Urinary bladder (tissue), 4 donors: ENCODE measurements around the gene MEPCE. TPM values are rescaled to one million over a fixed set of nuclear protein-coding genes. Genes with fewer than 3 reads are reported as not detected.
A peak's percentile ranks its signal among the peaks of the same experiment; 100 is the strongest.

Experiments
- DNase-seq: peaks from one replicate; pipeline ENCODE4 v3.0.0-alpha.2; 2015; ENCODE audit errors: extremely low spot score
- H3K27ac ChIP-seq: one replicate; pipeline ENCODE4 v1.5.1; 2013; ENCODE audit warnings: low read depth, mild to moderate bottlenecking, moderate library complexity
- H3K36me3 ChIP-seq: one replicate; pipeline ENCODE4 v1.6.1; 2013; ENCODE audit warnings: mild to moderate bottlenecking, moderate library complexity; ENCODE audit not compliant: insufficient read depth
- H3K4me1 ChIP-seq: one replicate; pipeline ENCODE4 v1.6.1; 2013; ENCODE audit warnings: mild to moderate bottlenecking, moderate library complexity; ENCODE audit not compliant: insufficient read depth
- H3K4me3 ChIP-seq: one replicate; pipeline ENCODE4 v1.5.1; 2013; ENCODE audit warnings: low read depth, low read length
- WGBS: extraction: QIAGEN DNeasy Blood & Tissue Kit; methylation state at CpG from one replicate; pipeline ENCODE4 v1.1.7; 2013; 5-methylcytosine and 5-hydroxymethylcytosine counted together
- polyA plus RNA-seq: library from polyadenylated mRNA; stranded (reverse); fragments of 200-250 nt; gene quantifications from one replicate; pipeline ENCODE4 v1.2.3, GENCODE V29; 2013
- total RNA-seq: library from RNA; depleted of rRNA; stranded (reverse); fragments of >200 nt; gene quantifications from one replicate; pipeline ENCODE4 v1.2.3, GENCODE V29; 2014
- donor health status: healthy with polysubstance abuse.
- donor health status: healthy.

Gene MEPCE
- total and polyA plus RNA-seq, 2 donors = 22.6 to 40.4 TPM

DNA sequence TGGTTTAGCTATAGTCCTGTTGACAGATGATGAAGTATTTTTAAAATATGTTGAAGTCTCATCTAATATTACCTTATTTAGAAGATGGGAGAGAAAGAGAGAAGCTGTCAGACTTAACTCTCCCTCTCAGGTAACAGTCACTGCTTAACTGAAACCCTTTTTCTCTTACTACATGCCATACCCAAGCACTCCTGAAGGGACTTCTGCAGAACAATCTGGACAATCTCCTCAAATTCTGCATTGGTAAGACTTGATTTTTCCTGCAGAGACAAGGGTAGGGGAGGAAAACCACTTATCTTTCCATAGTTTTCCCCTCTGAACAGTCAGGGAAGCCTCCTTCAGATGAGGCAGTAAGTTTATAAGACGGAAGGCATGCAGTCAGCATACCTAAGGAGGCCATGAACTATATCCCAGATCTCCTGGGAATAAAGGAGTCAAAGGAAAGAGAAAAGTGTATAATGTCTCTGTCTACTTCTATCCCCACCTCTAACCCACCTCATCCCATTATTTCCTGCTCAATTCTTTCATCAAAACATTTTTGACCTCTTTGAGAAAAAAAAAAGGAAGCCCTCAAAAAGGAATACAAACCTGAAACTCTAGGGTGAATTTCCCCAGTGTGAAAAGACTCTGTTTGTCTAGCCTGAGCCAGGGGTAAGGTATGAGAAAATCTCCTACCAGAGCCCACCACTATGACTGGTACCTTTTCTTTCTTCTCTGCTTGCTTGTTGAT, 10.5 kb upstream of the MEPCE start:
- 73% methylated on average over 1 of the region's 1 CpG for WGBS
- Histone ChIP-seq H3K36me3 (no peaks in the 10 kb centered on the region), H3K4me1 (no peaks in the 10 kb centered on the region), H3K27ac (no peak overlapping the region), H3K4me3 (no peak overlapping the region)
- DNase-seq = no peak

GRCh38 chr7:100419660-100420226, 9.9 kb upstream of the MEPCE start:
- H3K4me1 ChIP-seq = no peaks in the 10 kb centered on the region
- no peak overlapping the region for H3K27ac ChIP-seq
- H3K36me3 ChIP-seq = no peaks in the 10 kb centered on the region
- no peak overlapping the region for H3K4me3 ChIP-seq
- 56% methylated on average over 1 of the region's 1 CpG for WGBS
- no peak for DNase-seq

- 78% methylated on average over 6 of the region's 6 CpGs for WGBS
- DNase-seq = no peak
- H3K4me1 ChIP-seq = no peaks in the 10 kb centered on the region
- H3K4me3 ChIP-seq = no peak overlapping the region
- no peaks in the 10 kb centered on the region for H3K36me3 ChIP-seq
- H3K27ac ChIP-seq = no peak overlapping the region
Measured at GRCh38 chr7:100423315-100423714, 6.3 kb upstream of the MEPCE start.

DNA sequence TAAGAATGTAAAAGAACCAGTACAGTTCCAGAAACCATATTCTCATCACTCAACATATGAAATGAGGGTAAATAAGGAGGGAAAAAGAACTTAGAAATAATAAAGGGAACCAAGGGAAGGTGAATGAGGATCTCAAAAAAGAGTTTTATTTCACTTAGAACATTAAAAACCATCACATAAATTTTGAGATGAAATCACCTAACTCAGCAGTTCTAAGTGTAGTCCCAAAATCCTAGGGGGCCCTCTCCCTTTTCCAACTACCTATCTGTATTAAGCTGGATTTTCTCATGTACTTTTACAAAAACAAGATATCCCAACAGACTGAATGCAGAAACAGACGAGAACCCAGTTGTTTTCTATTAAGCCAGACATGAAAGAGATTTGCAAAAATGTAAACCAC, 4.3 kb upstream of the MEPCE start:
- no peak overlapping the region for H3K4me3 ChIP-seq
- H3K4me1 ChIP-seq = no peaks in the 10 kb centered on the region
- WGBS = 19% methylated on average over 1 of the region's 1 CpG
- no peak for DNase-seq
- no peaks in the 10 kb centered on the region for H3K36me3 ChIP-seq
- H3K27ac ChIP-seq = no peak overlapping the region

DNA sequence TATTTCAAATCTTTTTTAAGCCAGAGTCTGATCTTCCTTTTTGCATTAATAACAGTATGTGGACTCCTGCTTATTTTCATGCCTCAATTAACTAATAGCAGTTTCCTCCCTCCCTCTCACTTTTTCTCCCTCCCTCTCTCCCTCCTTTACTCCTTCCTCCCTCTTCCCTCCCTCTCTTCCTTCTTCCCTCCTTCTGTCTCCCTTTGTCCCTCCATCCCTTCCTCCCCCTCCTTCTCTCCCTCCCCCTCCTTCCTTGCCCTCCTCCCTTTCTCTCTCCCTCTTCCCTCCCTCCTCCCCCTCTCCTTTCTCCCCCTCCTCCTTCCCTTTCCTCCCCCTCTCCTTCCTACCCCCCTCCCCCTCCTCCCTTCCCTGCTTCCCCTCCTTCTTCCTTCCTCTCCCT, 3.1 kb upstream of the MEPCE start:
- DNase-seq = no peak
- no peaks in the 10 kb centered on the region for H3K36me3 ChIP-seq
- no peaks in the 10 kb centered on the region for H3K4me1 ChIP-seq
- no peak overlapping the region for H3K4me3 ChIP-seq
- no peak overlapping the region for H3K27ac ChIP-seq

DNA sequence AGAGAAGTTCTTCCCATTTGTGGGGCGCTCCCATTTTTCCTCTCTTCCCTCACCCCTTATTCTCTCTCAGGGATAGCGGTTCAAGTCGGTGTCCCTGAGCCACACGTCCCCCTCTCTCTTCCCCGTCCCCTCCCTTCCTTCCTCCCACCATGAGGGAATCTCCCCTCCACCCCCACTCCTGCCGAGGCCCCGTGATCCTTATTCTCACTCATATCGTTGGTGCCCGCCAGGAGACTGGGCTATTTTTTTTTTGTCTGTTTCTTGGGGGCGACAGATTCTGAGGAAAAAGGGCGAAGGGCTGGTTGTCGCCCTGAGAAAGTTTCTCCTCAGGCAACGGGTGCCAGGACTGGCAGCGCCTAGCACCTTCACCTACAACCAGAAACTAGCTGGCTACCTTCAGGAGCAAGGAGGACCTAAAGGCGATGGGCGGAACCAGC, 1.9 kb upstream of the MEPCE start:
- no peak overlapping the region for H3K27ac ChIP-seq
- WGBS = 46% methylated on average over 16 of the region's 16 CpGs
- H3K4me1 ChIP-seq = no peaks in the 10 kb centered on the region
- H3K36me3 ChIP-seq = no peaks in the 10 kb centered on the region
- DNase-seq = no peak
- H3K4me3 ChIP-seq = no peak overlapping the region

DNA sequence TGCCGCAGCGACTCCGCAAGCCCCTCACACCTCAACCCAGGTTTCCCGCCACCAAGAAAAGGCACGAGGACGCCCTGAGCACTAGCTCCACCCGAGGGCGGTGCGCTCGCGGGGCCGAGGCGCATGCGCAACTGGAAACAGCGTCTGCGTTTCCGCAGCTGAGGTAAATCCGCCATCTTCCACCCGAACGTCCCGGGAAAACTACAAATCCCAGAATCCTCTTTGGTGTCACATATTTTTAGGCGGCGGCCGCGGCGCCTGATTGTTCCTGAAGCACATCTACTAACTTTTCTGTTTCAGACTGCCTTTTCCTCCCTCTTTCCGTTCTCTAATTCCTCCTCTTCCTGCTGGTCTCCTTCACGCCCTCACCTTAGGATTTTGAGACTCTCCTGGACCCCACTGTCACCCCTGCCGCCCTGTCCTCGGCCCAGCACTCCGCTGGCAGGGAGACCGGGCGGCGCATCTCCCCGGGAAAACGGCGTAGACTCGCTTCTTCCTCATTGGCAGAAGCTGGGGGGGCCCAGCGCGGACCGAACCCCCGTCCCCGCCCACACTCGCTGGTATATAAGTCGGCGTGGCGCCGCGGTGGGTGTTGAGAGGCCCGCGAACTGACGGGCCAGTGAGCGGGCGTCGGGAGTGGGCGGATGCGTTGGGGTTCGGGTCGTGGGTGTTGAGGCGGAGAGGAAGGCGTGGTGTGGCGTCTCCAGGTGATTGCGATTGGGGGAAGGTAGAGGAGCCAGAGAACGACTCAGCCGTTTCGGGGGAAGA, 1.2 kb upstream of the MEPCE start, which contains the start of gene ZCWPW1:
TSS of gene ZCWPW1 (minus strand) at position 505 of the 768 bp plus-strand sequence. CDS start 8,054 bp downstream, outside the sequence.
- Histone ChIP-seq H3K36me3 (no peaks in the 10 kb centered on the region), H3K4me3 (peak within 1 kb of the TSS; percentile 79), H3K27ac (peak within 1 kb of the TSS; percentile 99), H3K4me1 (no peaks in the 10 kb centered on the region)
- WGBS = under 1% methylated on average over 66 of the region's 66 CpGs
- DNase-seq = peak; percentile 94

GRCh38 chr7:100428967-100429636, 529 bp upstream of the MEPCE start:
- Histone ChIP-seq H3K4me3 (peak overlapping the region; percentile 79), H3K36me3 (no peaks in the 10 kb centered on the region), H3K4me1 (no peaks in the 10 kb centered on the region), H3K27ac (peak overlapping the region; percentile 99)
- peak; percentile 99 for DNase-seq
- WGBS = under 1% methylated on average over 40 of the region's 40 CpGs

DNA sequence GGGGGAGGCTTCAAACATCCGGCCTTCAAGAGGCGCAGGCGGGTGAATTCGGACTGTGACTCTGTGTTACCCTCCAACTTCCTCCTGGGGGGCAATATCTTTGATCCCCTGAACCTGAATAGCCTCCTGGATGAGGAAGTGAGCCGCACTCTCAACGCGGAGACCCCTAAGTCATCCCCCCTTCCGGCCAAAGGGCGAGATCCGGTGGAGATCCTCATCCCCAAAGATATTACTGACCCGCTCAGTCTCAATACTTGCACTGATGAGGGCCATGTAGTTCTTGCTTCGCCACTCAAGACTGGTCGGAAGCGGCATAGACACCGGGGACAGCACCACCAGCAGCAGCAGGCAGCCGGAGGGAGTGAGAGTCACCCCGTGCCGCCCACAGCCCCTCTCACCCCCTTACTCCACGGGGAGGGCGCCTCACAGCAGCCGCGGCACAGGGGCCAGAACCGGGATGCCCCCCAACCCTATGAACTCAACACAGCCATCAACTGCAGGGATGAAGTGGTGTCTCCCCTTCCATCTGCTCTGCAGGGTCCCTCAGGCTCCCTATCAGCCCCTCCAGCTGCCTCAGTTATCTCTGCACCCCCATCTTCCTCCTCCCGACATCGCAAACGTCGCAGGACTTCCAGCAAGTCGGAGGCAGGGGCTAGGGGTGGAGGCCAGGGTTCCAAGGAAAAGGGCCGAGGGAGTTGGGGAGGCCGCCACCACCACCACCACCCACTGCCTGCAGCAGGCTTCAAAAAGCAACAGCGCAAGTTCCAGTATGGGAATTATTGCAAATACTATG, 1.1 kb downstream of the MEPCE start:
- Histone ChIP-seq H3K36me3 (no peaks in the 10 kb centered on the region), H3K4me3 (peak overlapping the region; percentile 79), H3K4me1 (no peaks in the 10 kb centered on the region), H3K27ac (peak overlapping the region; percentile 99)
- DNase-seq = no peak
- WGBS = 19% methylated on average over 31 of the region's 31 CpGs

DNA sequence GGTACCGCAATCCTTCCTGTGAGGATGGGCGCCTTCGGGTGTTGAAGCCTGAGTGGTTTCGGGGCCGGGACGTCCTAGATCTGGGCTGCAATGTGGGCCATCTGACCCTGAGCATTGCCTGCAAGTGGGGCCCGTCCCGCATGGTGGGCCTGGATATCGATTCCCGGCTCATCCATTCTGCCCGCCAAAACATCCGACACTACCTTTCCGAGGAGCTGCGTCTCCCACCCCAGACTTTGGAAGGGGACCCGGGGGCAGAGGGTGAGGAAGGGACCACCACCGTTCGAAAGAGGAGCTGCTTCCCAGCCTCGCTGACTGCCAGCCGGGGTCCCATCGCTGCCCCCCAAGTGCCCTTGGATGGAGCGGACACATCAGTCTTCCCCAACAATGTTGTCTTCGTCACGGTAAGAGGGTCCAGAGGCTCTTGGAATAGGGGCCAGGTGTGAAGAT, 1.7 kb downstream of the MEPCE start:
- Histone ChIP-seq H3K36me3 (no peaks in the 10 kb centered on the region), H3K27ac (no peak overlapping the region), H3K4me1 (no peaks in the 10 kb centered on the region), H3K4me3 (no peak overlapping the region)
- 88% methylated on average over 23 of the region's 23 CpGs for WGBS
- DNase-seq = no peak

- 84% methylated on average over 4 of the region's 4 CpGs for WGBS
- no peaks in the 10 kb centered on the region for H3K4me1 ChIP-seq
- no peak overlapping the region for H3K4me3 ChIP-seq
- no peak overlapping the region for H3K27ac ChIP-seq
- DNase-seq = no peak
- H3K36me3 ChIP-seq = no peaks in the 10 kb centered on the region
Measured at GRCh38 chr7:100432053-100432452, 2.4 kb downstream of the MEPCE start.

GRCh38 chr7:100432621-100433275, 3.1 kb downstream of the MEPCE start:
- no peak overlapping the region for H3K4me3 ChIP-seq
- DNase-seq = no peak
- no peaks in the 10 kb centered on the region for H3K36me3 ChIP-seq
- 88% methylated on average over 21 of the region's 21 CpGs for WGBS
- no peaks in the 10 kb centered on the region for H3K4me1 ChIP-seq
- H3K27ac ChIP-seq = no peak overlapping the region
